DOHH2 (cell line): Measurements from ENCODE around the gene UBL3.

Experiments used
- H3F3A ChIP-seq: fragments of 200-600 bp; sonication (generic), shearing (Covaris generic); 2 replicates; pipeline ENCODE4 v1.6.0; 2016; ENCODE audit warnings: antibody characterized with exemption, mild to moderate bottlenecking; ENCODE audit not compliant: control insufficient read depth, insufficient read depth
- H3K27ac ChIP-seq: fragments of 200-600 bp; sonication (generic); 2 replicates; pipeline ENCODE4 v1.5.1; 2014; ENCODE audit warnings: low read depth, mild to moderate bottlenecking, low read length, moderate library complexity
- H3K27me3 ChIP-seq: fragments of 200-600 bp; sonication (generic); 2 replicates; pipeline ENCODE4 v1.6.1; 2014; ENCODE audit warnings: mild to moderate bottlenecking, low read length, mixed read lengths; ENCODE audit not compliant: control insufficient read depth
- H3K36me3 ChIP-seq: fragments of 200-600 bp; sonication (generic); 2 replicates; pipeline ENCODE4 v1.6.1; 2014; ENCODE audit warnings: mild to moderate bottlenecking, low read length, moderate library complexity, mixed read lengths; ENCODE audit not compliant: control insufficient read depth
- H3K4me1 ChIP-seq: fragments of 200-600 bp; sonication (generic); 2 replicates; pipeline ENCODE4 v1.6.1; 2014; ENCODE audit warnings: mild to moderate bottlenecking, low read length, mixed read lengths; ENCODE audit not compliant: control insufficient read depth
- H3K4me2 ChIP-seq: fragments of 200-600 bp; sonication (generic); 2 replicates; pipeline ENCODE4 v1.6.0; 2014; ENCODE audit warnings: mild to moderate bottlenecking, low read length, moderate library complexity
- H3K4me3 ChIP-seq: fragments of 200-600 bp; sonication (generic); 2 replicates; pipeline ENCODE4 v1.5.1; 2014; ENCODE audit warnings: mild to moderate bottlenecking, low read length, mixed read lengths
- H3K79me2 ChIP-seq: fragments of 200-600 bp; sonication (generic); 2 replicates; pipeline ENCODE4 v1.6.1; 2014; ENCODE audit warnings: mild to moderate bottlenecking, low read length, mixed read lengths; ENCODE audit not compliant: control insufficient read depth
- H3K9me2 ChIP-seq: fragments of 200-600 bp; sonication (generic); replicated peaks from 2 replicates; pipeline ENCODE4 v1.6.1; 2014; ENCODE audit warnings: mild to moderate bottlenecking, low read length, mixed read lengths; ENCODE audit not compliant: control insufficient read depth
- H3K9me3 ChIP-seq: fragments of 200-600 bp; sonication (generic); 2 replicates; pipeline ENCODE4 v1.6.1; 2014; ENCODE audit warnings: antibody characterized with exemption, low read length, mixed read lengths; ENCODE audit not compliant: control insufficient read depth, insufficient read depth
- H4K20me1 ChIP-seq: fragments of 200-600 bp; sonication (generic); 2 replicates; pipeline ENCODE4 v1.6.0; 2014; ENCODE audit warnings: low read depth, mild to moderate bottlenecking, antibody characterized with exemption, low read length, moderate library complexity; ENCODE audit not compliant: control insufficient read depth, insufficient read depth
- EZH2phosphoT487 ChIP-seq: fragments of 200-600 bp; sonication (generic); IDR thresholded peaks from 2 replicates; pipeline ENCODE4 v1.6.1; 2017; ENCODE audit warnings: borderline replicate concordance, mild to moderate bottlenecking, antibody characterized with exemption, low read length, moderate library complexity, mixed read lengths
- TF ChIP-seq, protein P1 (sequence below): fragments of 200-600 bp; sonication (generic); IDR thresholded peaks from one replicate; pipeline ENCODE4 v1.5.1; 2014; ENCODE audit warnings: antibody characterized with exemption, mild to moderate bottlenecking, low read depth, low read length; ENCODE audit not compliant: poor library complexity, severe bottlenecking

The UBL3 gene

GRCh38 chr13:29877456-29878078 is 27.1 kb upstream of the UBL3 start:
- Histone ChIP-seq H3K9me2 (no peaks in the 10 kb centered on the region), H3K4me1 (no peaks in the 10 kb centered on the region), H3F3A (no peaks in the 10 kb centered on the region), H4K20me1 (no peaks in the 10 kb centered on the region), H3K79me2 (no peaks in the 10 kb centered on the region), H3K27ac (no peak overlapping the region), H3K9me3 (no peaks in the 10 kb centered on the region), H3K4me2 (no peak overlapping the region), H3K4me3 (no peak overlapping the region), H3K27me3 (peaks cover 27% of the 10 kb centered on the region), H3K36me3 (no peaks in the 10 kb centered on the region)
- TF ChIP-seq, protein P1, sequence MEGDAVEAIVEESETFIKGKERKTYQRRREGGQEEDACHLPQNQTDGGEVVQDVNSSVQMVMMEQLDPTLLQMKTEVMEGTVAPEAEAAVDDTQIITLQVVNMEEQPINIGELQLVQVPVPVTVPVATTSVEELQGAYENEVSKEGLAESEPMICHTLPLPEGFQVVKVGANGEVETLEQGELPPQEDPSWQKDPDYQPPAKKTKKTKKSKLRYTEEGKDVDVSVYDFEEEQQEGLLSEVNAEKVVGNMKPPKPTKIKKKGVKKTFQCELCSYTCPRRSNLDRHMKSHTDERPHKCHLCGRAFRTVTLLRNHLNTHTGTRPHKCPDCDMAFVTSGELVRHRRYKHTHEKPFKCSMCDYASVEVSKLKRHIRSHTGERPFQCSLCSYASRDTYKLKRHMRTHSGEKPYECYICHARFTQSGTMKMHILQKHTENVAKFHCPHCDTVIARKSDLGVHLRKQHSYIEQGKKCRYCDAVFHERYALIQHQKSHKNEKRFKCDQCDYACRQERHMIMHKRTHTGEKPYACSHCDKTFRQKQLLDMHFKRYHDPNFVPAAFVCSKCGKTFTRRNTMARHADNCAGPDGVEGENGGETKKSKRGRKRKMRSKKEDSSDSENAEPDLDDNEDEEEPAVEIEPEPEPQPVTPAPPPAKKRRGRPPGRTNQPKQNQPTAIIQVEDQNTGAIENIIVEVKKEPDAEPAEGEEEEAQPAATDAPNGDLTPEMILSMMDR, result no peak

GRCh38 chr13:29875646-29876045 is 25.2 kb upstream of the UBL3 start:
- Histone ChIP-seq H3K36me3 (no peaks in the 10 kb centered on the region), H4K20me1 (no peaks in the 10 kb centered on the region), H3F3A (no peaks in the 10 kb centered on the region), H3K4me2 (no peak overlapping the region), H3K27ac (no peak overlapping the region), H3K79me2 (no peaks in the 10 kb centered on the region), H3K9me2 (no peaks in the 10 kb centered on the region), H3K4me3 (no peak overlapping the region), H3K27me3 (peaks cover 24% of the 10 kb centered on the region), H3K9me3 (no peaks in the 10 kb centered on the region), H3K4me1 (no peaks in the 10 kb centered on the region)
- TF ChIP-seq, protein P1, result no peak
- no peak for TF ChIP-seq EZH2phosphoT487

- Histone ChIP-seq H3K4me2 (no peak overlapping the region), H3K4me1 (no peaks in the 10 kb centered on the region), H3K36me3 (no peaks in the 10 kb centered on the region), H3K27me3 (peaks cover 21% of the 10 kb centered on the region), H3K4me3 (no peak overlapping the region), H4K20me1 (no peaks in the 10 kb centered on the region), H3F3A (no peaks in the 10 kb centered on the region), H3K9me2 (no peaks in the 10 kb centered on the region), H3K27ac (no peak overlapping the region), H3K9me3 (no peaks in the 10 kb centered on the region), H3K79me2 (no peaks in the 10 kb centered on the region)
- TF ChIP-seq, protein P1, result no peak
- TF ChIP-seq EZH2phosphoT487, result no peak
Observed at GRCh38 chr13:29868581-29868980, 18.2 kb upstream of the UBL3 start.
